Naive thymus-derived CD4-positive, alpha-beta T cell (primary cell): Measurements from ENCODE around the gene NT5C. TPM values are rescaled to one million over a fixed set of nuclear protein-coding genes. Genes with fewer than 3 reads are reported as not detected.
"Not testable (repeated sequence)": the region's sequence is repeated elsewhere in the genome, so short reads cannot be mapped to it uniquely, and the experiment has no call there.

ENCODE experiments used
- ATAC-seq: fragments of 150-1000 bp; cut with Tn5 transposase; 2 replicates; pipeline ENCODE4 v1.10.0; 2021; ENCODE audit warnings: mild to moderate bottlenecking, moderate library complexity
- CTCF ChIA-PET: fragments of 350-600 bp; sonication (Branson Sonifier 250); formaldehyde crosslinking; loops from one replicate; lab custom pipeline; 2021; ENCODE audit warnings: antibody characterized with exemption; lab: Charles Lee
- POLR2A ChIA-PET: fragments of 350-600 bp; sonication (Branson Sonifier 250); formaldehyde crosslinking; loops from one replicate; lab custom pipeline; 2021; ENCODE audit warnings: antibody characterized with exemption, inconsistent platforms; lab: Charles Lee
- DNase-seq, 9 donors: peaks; one replicate each; pipeline versions ENCODE4 v3.0.0 to v3.0.0-alpha.2; 2020 to 2022; ENCODE audit warnings: mixed read lengths in 1 of 9
- H3K27ac ChIP-seq: one replicate; pipeline ENCODE4 v1.7.0; 2013; ENCODE audit warnings: mild to moderate bottlenecking, low read depth, low read length, moderate library complexity
- H3K27me3 ChIP-seq, 2 donors: one replicate each; pipeline ENCODE4 v1.7.0; 2013; ENCODE audit warnings: low read length in 2 of 2, mild to moderate bottlenecking in 2 of 2, moderate library complexity in 2 of 2; ENCODE audit not compliant: control insufficient read depth in 2 of 2, insufficient read depth in 2 of 2
- H3K36me3 ChIP-seq, 3 experiments: 1 replicate in 2 of 3; 2 replicates in 1 of 3; pipeline ENCODE4 v1.7.0; 2013; ENCODE audit warnings: low read length in 3 of 3, mild to moderate bottlenecking in 3 of 3, moderate library complexity in 1 of 3; ENCODE audit not compliant: insufficient read depth in 3 of 3, control insufficient read depth in 2 of 3
- H3K4me1 ChIP-seq, 2 donors: one replicate each; pipeline ENCODE4 v1.7.0; 2013; ENCODE audit warnings: low read length in 2 of 2, mild to moderate bottlenecking in 2 of 2, moderate library complexity in 1 of 2; ENCODE audit not compliant: control insufficient read depth in 2 of 2, insufficient read depth in 2 of 2
- H3K4me3 ChIP-seq: 2 replicates; pipeline ENCODE4 v1.7.0; 2013; ENCODE audit warnings: mild to moderate bottlenecking, low read length
- H3K9me3 ChIP-seq, 3 experiments: 1 replicate in 2 of 3; 2 replicates in 1 of 3; pipeline ENCODE4 v1.7.0; 2013; ENCODE audit warnings: low read length in 3 of 3; ENCODE audit not compliant: control insufficient read depth in 2 of 3
- H3K27ac Mint-ChIP-seq, 9 donors: one replicate each; pipeline ENCODE4 v1.8.0; 2020 to 2022; ENCODE audit warnings: mixed read lengths in 9 of 9, mild to moderate bottlenecking in 8 of 9, moderate library complexity in 5 of 9, inconsistent platforms in 2 of 9
- H3K27me3 Mint-ChIP-seq, 5 donors: one replicate each; pipeline ENCODE4 v1.8.0; 2021 to 2022; ENCODE audit warnings: mixed read lengths in 5 of 5, mild to moderate bottlenecking in 1 of 5
- H3K36me3 Mint-ChIP-seq, 5 donors: one replicate each; pipeline ENCODE4 v1.8.0; 2020 to 2022; ENCODE audit warnings: mixed read lengths in 5 of 5, mild to moderate bottlenecking in 3 of 5, inconsistent platforms in 1 of 5
- H3K4me1 Mint-ChIP-seq, 7 donors: one replicate each; pipeline ENCODE4 v1.8.0; 2020 to 2022; ENCODE audit warnings: mixed read lengths in 7 of 7, mild to moderate bottlenecking in 3 of 7, inconsistent platforms in 1 of 7
- H3K4me3 Mint-ChIP-seq, 10 donors: one replicate each; pipeline ENCODE4 v1.8.0; 2020 to 2022; ENCODE audit warnings: mild to moderate bottlenecking in 10 of 10, mixed read lengths in 10 of 10, moderate library complexity in 6 of 10, inconsistent platforms in 2 of 10
- H3K9me3 Mint-ChIP-seq, 11 donors: one replicate each; pipeline ENCODE4 v1.8.0; 2020 to 2022; ENCODE audit warnings: mixed read lengths in 11 of 11, mild to moderate bottlenecking in 4 of 11, inconsistent platforms in 1 of 11, moderate library complexity in 1 of 11
- intact Hi-C, 2 donors: fragments of 100-400 bp; cut with micrococcal nuclease; formaldehyde crosslinking; loops; one replicate each; pipeline ENCODE4 v1.15.1; 2023
- polyA plus RNA-seq, 2 donors: library from polyadenylated mRNA; unstranded; fragments of 300-500 nt; fragmentation: Illumina TruSeq; gene quantifications; one replicate each; pipeline ENCODE4 v1.2.3, GENCODE V29; 2021
- total RNA-seq, 6 experiments: library from RNA in 5 of 6; stranded (reverse) in 5 of 6; gene quantifications; 1 replicate in 5 of 6; 2 replicates in 1 of 6; pipeline ENCODE4 v1.2.3 and lab custom pipeline; 2021 to 2026

NT5C gene
- total and polyA plus RNA-seq, 7 experiments from 2014 or later = 23.4 to 54.8 (median 35.9) TPM

DNA sequence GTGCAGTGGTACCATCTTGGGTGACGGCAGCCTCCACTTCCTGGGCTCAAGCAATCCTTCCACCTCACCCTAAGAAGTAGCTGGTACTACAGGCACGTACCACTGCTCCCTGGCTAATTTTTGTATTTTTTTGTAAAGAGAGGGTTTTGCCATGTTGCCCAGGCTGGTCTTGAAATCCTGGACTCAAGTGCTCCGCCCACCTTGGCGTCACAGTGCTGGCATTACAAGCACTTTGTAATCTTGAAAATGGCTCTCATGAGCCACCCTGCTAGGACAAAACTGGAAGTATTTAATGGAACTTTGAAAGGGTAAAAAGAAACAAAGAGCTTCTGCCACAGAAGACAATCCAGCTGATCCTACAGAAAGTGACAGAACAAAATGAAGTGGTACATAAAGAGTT is 42.0 kb upstream of the NT5C start:
- Histone ChIP-seq H3K27ac (no peak overlapping the region), H3K27me3 (no peaks in the 10 kb centered on the region), H3K4me3 (no peak overlapping the region), H3K9me3 (no peaks in the 10 kb centered on the region), H3K4me1 (peaks cover 0 to 3% of the 10 kb centered on the region in 2 donors), H3K36me3 (peaks cover 6 to 61% (median 7%) of the 10 kb centered on the region in 3 experiments)
- ChIA-PET CTCF (interaction anchor here (0.6 to 10.3 kb wide), 7 partner anchors 28 to 214 kb away, joined by 3 to 102 read pairs (median 3); no protein-coding TSS in a partner anchor), POLR2A (interaction anchor here (0.6 to 1.3 kb wide), 7 partner anchors 9 to 113 kb away, joined by 3 to 5 read pairs (median 3); partner anchors contain the start of genes JPT1, NT5C and SUMO2)
- no peak overlapping the region for H3K4me3 Mint-ChIP-seq
- peaks cover 4 to 21% (median 16%) of the 10 kb centered on the region in 5 donors for H3K36me3 Mint-ChIP-seq
- peaks cover 0 to 24% (median 23%) of the 10 kb centered on the region in 7 donors for H3K4me1 Mint-ChIP-seq
- ATAC-seq (no peak), DNase-seq (no peak)
- peak overlapping the region in 3 of 9 donors; percentile 16 to 51 (median 31) for H3K27ac Mint-ChIP-seq
- no peaks in the 10 kb centered on the region for H3K27me3 Mint-ChIP-seq
- H3K9me3 Mint-ChIP-seq = no peaks in the 10 kb centered on the region
- intact Hi-C loops = loop anchor here in 1 of 2 donors (5.0 kb wide), 1 partner anchor 41 kb away; the partner anchor contains the start of gene NT5C

DNA sequence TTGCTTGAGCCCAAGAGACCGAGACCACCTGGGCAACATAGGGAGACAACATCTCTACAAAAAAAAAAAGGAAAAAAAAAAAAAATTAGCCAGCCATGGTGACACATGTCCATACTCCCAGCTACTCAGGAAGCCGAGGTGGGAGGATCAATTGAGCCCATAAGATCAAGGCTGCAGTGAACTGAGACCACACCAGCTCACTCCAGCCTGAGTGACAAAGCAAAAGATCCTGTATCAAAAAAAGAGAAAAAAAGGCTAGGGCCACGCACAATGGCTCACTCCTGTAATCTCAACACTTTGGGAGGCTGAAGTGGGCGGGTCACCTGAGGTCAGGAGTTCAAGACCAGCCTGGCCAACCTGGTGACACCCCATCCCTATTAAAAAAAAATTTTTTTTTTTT is 37.5 kb upstream of the NT5C start:
- Mint-ChIP-seq H3K27ac (peak overlapping the region in 1 of 9 donors; percentile 54), H3K27me3 (no peaks in the 10 kb centered on the region), H3K36me3 (peaks cover 4 to 23% (median 11%) of the 10 kb centered on the region in 5 donors), H3K4me3 (no peak overlapping the region), H3K4me1 (peaks cover 0 to 18% (median 15%) of the 10 kb centered on the region in 7 donors), H3K9me3 (no peaks in the 10 kb centered on the region)
- Histone ChIP-seq H3K27ac (no peak overlapping the region), H3K4me3 (no peak overlapping the region), H3K9me3 (no peaks in the 10 kb centered on the region), H3K36me3 (peaks cover 0 to 42% (median 6%) of the 10 kb centered on the region in 3 experiments), H3K27me3 (no peaks in the 10 kb centered on the region), H3K4me1 (peaks cover 0 to 3% of the 10 kb centered on the region in 2 donors)
- DNase-seq = no peak
- ATAC-seq = no peak
- intact Hi-C loops = no loop called here
- POLR2A ChIA-PET = interaction anchor here (0.6 to 2.1 kb wide), 9 partner anchors 8 to 119 kb away, joined by 3 to 9 read pairs (median 3); partner anchors contain the start of gene SUMO2
- CTCF ChIA-PET = interaction anchor here (0.6 to 10.3 kb wide), 4 partner anchors 31 to 573 kb away, joined by 3 to 102 read pairs (median 4); no protein-coding TSS in a partner anchor

DNA sequence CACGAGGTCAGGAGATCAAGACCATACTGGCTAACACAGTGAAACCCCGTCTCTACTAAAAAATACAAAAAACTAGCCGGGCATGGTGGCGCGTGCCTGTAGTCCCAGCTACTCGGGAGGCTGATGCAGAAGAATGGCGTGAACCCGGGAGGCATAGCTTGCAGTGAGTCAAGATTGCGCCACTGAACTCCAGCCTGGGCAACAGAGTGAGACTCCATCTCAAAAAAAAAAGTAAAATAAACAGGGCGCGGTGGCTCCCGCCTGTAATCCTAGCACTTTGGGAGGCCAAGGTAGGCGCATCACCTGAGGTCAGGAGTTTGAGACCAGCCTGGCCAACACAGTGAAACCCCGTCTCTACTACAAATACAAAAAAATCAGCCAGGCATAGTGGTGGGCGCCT is 33.1 kb upstream of the NT5C start:
- DNase-seq, H3K27me3 Mint-ChIP-seq, ATAC-seq, CTCF ChIA-PET, H3K27me3 ChIP-seq, H3K4me1 Mint-ChIP-seq, H3K9me3 Mint-ChIP-seq, H3K27ac ChIP-seq, H3K9me3 ChIP-seq, H3K4me3 ChIP-seq, H3K4me1 ChIP-seq, H3K4me3 Mint-ChIP-seq: not testable (repeated sequence)
- intact Hi-C loops = loop anchor here in 1 of 2 donors (1.0 kb wide), 1 partner anchor 10 kb away; the partner anchor contains the start of gene JPT1
- POLR2A ChIA-PET = interaction anchor here (1.0 kb wide), 1 partner anchor 11 kb away, joined by 3 read pairs; no protein-coding TSS in a partner anchor
- H3K36me3 Mint-ChIP-seq = peaks cover 0 to 11% (median 0%) of the 10 kb centered on the region in 5 donors
- H3K36me3 ChIP-seq = peaks cover 0 to 29% (median 0%) of the 10 kb centered on the region in 3 experiments
- H3K27ac Mint-ChIP-seq = peak overlapping the region in 3 of 9 donors; percentile 10 to 40 (median 25)

DNA sequence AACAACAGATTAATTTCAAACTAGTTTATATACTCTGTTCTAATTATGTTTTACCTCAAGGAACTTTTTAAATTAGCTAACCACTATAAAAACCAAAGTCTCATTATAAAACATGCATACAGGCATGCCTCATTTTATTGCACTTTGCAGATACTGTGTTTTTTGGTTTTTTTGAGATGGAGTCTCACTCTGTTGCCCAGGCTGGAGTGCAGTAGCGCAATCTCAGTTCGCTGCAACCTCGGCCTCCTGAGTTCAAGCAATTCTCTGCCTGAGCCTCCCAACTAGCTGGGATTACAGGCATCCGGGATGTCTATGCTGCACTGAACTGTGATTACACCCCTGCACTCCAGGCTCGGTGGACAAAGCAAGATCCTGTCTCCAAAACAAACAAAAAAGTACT is 31.5 kb upstream of the NT5C start:
- no peaks in the 10 kb centered on the region for H3K4me1 Mint-ChIP-seq

DNA sequence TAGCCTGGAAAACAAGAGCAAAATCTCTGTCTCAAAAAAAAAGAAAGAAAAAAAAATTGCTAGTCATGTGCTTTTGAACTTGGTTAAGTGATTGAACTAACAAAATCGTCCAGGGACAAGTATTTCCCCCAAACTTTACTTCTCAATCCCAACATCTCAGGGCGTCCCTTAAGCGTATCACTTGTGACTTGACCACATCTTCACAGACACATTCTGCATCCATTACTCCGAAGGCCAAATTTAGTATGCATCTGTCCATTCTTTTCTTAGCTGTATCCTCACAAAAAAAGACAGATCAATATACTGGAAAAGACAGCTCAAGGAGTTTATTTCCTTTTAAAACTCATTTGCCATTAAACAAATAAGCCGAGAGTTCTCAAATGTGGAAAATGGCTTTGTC is 28.7 kb upstream of the NT5C start:
- ATAC-seq (no peak), DNase-seq (no peak)
- Histone ChIP-seq H3K4me1 (peaks cover 0 to 2% of the 10 kb centered on the region in 2 donors), H3K36me3 (peaks cover 0 to 3% (median 0%) of the 10 kb centered on the region in 3 experiments), H3K27me3 (no peaks in the 10 kb centered on the region), H3K9me3 (no peaks in the 10 kb centered on the region), H3K27ac (no peak overlapping the region), H3K4me3 (no peak overlapping the region)
- Mint-ChIP-seq H3K4me3 (no peak overlapping the region), H3K27ac (peak overlapping the region in 2 of 9 donors; percentile 37 to 38), H3K27me3 (no peaks in the 10 kb centered on the region), H3K36me3 (peaks cover 0 to 4% (median 0%) of the 10 kb centered on the region in 5 donors), H3K9me3 (no peaks in the 10 kb centered on the region), H3K4me1 (peaks cover 0 to 8% (median 5%) of the 10 kb centered on the region in 7 donors)
- POLR2A ChIA-PET = interaction anchor here (0.6 to 1.2 kb wide), 3 partner anchors 46 to 482 kb away, joined by 3 read pairs; no protein-coding TSS in a partner anchor
- CTCF ChIA-PET = interaction anchor here (0.6 kb wide), 1 partner anchor 167 kb away, joined by 3 read pairs; no protein-coding TSS in a partner anchor
- intact Hi-C loops = no loop called here

More for the DNA sequence above, 31.5 kb upstream of the NT5C start:
- H3K27me3 ChIP-seq = no peaks in the 10 kb centered on the region
- no peak overlapping the region for H3K4me3 ChIP-seq
- no peak overlapping the region for H3K27ac ChIP-seq
- no peaks in the 10 kb centered on the region for H3K27me3 Mint-ChIP-seq
- no peaks in the 10 kb centered on the region for H3K9me3 Mint-ChIP-seq
- intact Hi-C loops = no loop called here
- H3K36me3 ChIP-seq = peaks cover 0 to 21% (median 0%) of the 10 kb centered on the region in 3 experiments
- peaks cover 0 to 8% (median 0%) of the 10 kb centered on the region in 5 donors for H3K36me3 Mint-ChIP-seq
- DNase-seq = no peak
- H3K4me3 Mint-ChIP-seq = no peak overlapping the region
- no peaks in the 10 kb centered on the region for H3K9me3 ChIP-seq
- CTCF ChIA-PET = interaction anchor here (0.6 to 1.1 kb wide), 4 partner anchors 31 to 92 kb away, joined by 3 read pairs; partner anchors contain the start of gene NT5C
- POLR2A ChIA-PET = interaction anchor here (0.7 to 1.4 kb wide), 2 partner anchors 8 to 9 kb away, joined by 5 to 6 read pairs; partner anchors contain the start of gene JPT1
- no peak overlapping the region for H3K27ac Mint-ChIP-seq
- ATAC-seq = no peak
- no peaks in the 10 kb centered on the region for H3K4me1 ChIP-seq

DNA sequence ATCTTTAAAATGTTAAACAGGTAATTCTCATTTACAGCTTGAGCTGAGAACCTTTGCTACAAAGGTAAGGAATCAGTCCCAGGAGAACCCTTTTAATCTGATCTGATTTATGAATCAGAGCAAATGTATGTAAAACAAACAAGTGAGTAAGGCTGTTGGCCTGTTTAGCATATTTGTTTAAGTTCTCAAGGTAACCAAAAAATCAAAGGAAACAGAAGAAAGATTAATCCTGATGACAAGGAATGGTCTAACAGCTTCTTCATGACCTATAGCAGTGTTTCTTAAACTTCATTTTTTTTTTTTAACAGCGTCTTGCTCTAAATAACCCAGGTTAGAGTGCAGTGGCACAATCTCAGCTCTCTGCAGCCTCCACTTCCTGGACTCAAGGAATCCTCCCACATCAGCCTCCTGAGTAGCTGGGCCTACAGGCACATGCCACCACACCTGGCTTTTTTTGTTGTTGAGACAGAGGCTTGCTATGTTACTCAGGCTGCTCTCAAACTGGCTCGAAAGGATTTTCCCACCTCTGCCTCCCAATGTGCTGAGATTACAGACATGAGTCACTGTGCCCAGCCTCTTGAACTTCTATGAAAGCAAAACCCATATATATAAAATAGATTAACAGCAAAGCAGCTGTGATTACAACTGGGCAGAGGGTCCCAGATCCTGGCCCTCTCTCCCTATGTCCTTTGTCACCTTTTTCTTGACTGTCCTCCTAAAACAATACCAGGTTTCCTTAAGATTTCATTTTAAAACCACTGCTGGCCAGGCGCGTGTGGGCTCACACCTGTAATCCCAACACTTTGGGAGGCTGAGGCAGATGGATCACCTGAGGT is 27.9 kb upstream of the NT5C start:
- no peaks in the 10 kb centered on the region for H3K27me3 ChIP-seq
- POLR2A ChIA-PET = interaction anchor here (0.6 to 1.2 kb wide), 6 partner anchors 10 to 1581 kb away, joined by 3 to 7 read pairs (median 3); no protein-coding TSS in a partner anchor

More for the DNA sequence above, 27.9 kb upstream of the NT5C start:
- Mint-ChIP-seq H3K9me3 (peaks cover 0 to 3% (median 0%) of the 10 kb centered on the region in 11 donors), H3K4me1 (peaks cover 0 to 16% (median 13%) of the 10 kb centered on the region in 7 donors), H3K4me3 (no peak overlapping the region), H3K27me3 (no peaks in the 10 kb centered on the region), H3K36me3 (peaks cover 0 to 4% (median 0%) of the 10 kb centered on the region in 5 donors), H3K27ac (peak overlapping the region in 2 of 9 donors; percentile 12 to 32)
- H3K4me1 ChIP-seq = peaks cover 0 to 9% of the 10 kb centered on the region in 2 donors
- intact Hi-C loops = no loop called here
- H3K36me3 ChIP-seq = peaks cover 0 to 3% (median 0%) of the 10 kb centered on the region in 3 experiments
- CTCF ChIA-PET = interaction anchor here (0.6 kb wide), 1 partner anchor 267 kb away, joined by 9 read pairs; no protein-coding TSS in a partner anchor
- no peak for ATAC-seq
- no peaks in the 10 kb centered on the region for H3K9me3 ChIP-seq
- no peak overlapping the region for H3K27ac ChIP-seq
- H3K4me3 ChIP-seq = no peak overlapping the region
- no peak for DNase-seq
